Epidermal melanocyte (primary cell): ENCODE results near the gene PRDM11.
"Not testable (repeated sequence)": the region's sequence is repeated elsewhere in the genome, so short reads cannot be mapped to it uniquely, and the experiment has no call there.

Source experiments
- DNase-seq: peaks from one replicate; pipeline ENCODE4 v3.0.0; 2011; ENCODE audit warnings: low spot score; ENCODE audit not compliant: insufficient read length

The PRDM11 gene

DNA sequence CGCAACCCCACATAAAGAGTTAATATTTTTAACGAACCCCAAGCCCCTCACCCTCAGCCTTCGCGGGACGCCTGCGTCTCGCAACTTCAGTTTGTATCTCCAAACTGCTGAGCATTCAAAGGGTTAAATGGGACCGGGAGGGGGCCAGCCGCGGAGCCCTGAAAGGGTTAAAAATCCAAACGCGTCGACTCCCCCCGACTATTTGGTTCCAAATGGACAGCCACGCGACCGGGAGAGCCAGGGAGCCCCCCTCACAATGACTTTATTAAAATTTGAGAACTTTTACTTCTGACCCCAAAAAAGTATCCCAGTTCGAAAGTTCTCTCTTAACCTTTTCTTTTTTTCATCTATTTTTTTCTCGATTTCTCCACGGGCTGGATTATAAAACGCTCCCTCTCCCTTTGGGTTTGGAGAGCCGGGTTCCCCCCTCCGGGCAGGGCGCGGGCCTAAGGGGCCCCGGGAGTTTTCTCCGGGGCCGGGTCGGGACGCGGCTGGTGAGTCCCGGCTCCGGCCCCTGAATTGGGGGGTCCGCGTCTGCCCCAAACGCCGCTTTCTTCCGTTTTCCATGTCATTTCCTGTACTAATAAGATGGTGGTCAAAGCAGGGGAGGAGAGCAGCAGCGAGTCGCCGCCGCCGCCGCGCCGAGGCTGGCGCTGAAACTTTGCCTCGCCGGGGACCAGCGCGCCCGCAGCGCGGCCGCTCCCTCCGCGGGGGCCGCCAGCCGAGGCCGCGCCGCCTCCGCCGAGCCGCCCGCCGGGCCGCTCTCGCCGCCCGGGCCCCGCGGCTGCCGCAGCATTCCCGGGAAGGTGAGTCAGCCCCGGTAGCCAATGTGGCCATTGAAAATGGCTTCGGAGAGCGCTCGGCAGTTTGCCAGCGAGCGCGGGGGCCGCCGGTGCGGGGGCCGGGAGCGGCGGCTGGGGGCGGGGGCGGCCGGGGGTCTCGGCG lies at the start of gene PRDM11:
PRDM11 (plus strand) TSS at position 568 of the 945 bp plus-strand sequence. CDS start 35,128 bp downstream, outside the sequence.
- peak; percentile 85 for DNase-seq

DNA sequence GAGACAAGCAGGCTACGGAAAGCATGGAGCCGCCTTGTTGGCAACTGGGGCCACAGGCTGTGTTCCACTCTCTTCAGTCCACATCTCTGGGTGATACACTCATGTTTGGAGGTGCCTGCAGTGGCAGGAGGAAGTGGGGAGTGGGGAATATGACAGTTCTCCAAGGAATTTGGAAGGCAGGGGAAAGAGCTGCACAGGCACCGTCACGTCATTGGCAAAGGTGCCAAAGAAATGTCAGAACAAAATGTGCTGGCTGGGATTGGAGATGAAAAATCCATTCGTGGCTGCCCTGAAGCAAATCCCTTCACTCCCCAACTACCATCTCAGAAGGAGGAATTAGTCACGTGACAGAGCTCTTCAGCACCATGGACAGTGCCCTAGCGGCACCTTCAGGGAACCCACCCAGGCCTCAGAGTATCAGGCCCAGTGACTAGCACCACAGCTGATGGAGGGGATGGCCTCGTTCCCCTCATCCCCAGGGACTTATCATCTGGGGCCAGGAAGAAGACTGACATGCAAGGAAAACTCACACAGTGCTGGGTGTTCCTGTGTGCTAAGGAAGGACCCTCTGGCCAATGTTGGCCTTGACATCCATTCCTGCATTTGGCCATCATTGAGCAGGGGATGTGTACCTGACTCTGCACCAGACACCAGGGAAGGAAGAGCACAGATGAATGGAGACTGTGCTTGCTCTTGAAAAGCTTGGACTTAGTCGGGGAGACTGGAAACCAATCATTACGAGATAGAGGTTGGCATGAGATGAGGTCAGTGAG lies 48.5 kb upstream of the PRDM11 start:
- no peak for DNase-seq

DNA sequence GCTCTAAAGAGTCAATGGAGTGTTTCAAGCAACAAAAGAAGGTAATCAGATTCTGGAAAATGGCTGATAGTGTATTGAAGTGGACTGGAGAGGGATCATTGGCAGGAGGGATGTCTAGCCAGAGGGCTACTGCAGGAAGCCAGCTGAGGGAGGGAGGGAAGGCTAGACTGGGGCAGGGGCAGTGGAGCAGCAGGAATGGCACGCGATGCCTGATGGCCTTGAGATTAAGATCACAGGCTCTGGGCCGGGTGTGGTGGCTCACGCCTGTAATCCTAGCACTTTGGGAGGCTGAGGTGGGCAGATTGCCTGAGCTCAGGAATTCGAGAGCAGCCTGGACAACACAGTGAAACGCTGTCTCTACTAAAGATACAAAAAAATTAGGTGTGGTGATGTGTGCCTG lies 47.5 kb upstream of the PRDM11 start:
- DNase-seq, result no peak

DNA sequence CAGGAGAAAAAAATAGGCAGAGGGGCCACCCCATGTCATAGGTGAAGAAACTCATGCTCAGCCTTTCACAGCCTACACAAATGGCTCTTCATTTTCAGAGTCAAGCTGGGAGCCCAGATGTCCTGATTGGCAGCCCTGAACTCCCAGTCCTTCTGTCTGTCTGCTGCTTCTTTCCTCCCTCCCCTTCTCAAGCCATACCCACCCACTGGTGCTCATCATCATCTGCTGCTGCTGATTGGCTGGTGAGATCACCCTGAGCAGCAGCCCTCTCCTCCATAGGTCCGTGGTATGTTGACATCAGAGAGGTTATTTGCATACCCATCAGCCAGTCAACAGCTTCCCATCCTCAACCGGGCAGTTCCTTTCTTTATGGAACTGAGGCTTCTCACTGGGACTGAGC lies 46.1 kb upstream of the PRDM11 start:
- DNase-seq, result no peak

DNA sequence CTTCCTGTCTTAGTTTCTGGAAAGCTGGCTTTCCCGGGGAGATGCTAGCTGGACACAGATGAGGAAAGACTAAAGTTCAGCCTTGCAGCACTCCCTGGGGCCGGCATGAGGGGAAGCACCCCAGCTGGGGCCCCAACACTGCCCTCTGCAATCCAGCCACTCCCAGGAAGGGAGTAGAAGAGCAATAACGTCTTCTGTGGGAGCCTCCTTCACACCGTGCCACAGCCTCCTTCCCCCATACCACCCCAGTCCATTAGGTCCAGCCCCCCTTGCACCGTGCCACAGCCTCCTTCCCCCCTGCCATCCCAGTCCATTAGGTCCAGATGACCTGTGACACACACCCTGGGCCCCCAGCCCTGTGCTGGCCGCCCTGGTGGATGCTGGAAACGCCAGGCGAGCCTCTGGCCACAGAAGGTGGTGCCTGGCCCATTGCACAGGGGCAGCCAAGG lies 44.1 kb upstream of the PRDM11 start:
- no peak for DNase-seq

DNA sequence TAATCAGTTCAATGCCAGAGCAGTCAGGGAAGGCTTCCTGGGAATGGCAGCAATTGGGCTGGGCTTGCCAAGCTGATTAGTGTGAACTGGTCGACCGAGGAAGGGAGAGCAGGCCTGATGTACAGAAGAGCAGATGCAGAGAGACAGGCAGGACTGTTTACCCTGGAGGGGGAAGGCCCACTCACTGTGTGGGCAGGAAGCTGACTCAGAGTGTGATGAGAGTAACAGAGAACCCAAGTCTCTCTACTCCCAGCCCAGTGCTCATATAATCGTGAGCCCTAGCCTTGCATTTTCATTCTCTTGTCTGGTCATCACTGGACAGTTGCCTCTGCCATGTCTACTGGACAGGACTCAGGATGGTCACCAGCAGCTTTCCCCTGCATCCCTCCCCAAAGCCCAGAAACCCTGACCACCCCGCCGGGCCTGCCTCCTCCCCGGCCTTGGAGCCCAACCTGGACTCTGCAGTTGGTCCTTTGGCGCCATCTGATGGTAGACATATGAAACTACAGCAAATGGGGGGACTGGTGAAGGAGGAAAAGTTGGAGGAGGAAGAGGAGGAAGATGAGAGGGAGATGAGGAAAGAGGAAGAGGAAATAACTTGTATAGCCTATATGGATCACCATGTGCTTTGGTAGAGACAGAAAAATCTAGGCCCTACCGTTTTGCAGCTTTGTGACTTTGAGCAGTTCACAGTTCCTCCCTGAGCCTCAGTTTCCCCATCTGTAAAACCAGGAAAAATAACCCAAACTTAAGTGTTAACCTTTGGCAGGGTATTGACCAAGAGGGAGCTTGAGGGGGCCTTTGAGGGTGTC lies 43.4 kb upstream of the PRDM11 start:
- DNase-seq, result no peak

DNA sequence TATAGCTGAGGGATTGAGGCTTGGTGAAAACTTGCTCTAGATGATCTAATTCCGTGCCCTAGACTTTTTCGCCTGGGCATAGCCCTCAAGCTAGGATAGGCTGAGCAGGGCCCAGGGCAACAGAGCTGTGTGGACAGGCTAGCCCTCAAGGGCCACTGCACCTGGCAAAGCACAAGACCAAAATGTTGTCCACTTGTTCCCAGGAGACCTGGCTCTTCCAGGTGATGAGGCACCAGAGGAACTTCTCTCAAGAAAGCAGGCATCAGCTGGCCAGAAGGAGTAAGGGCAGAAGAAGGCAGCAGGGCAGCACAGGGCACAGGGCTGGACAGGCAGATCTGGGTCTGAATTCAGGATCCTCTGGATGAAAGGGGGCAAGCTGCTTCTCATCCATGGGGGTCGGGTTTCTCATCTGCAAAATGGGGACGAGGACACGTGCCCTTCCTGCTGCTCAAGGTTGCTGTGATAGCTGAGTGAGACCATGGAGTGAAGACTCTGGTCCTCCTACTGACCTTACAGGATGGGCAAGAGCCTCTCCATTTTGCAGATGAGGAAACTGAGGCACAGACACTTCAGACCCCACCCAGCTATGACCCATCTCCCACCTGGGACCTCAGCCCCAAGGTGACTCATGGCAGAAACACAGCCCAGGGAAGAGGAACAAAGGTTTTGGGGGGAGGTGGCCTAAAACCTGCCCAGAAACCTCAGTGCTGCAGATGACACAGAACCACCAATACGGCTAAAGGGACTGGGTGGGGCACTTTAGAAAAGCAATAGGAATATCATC lies 42.2 kb upstream of the PRDM11 start:
- no peak for DNase-seq

DNA sequence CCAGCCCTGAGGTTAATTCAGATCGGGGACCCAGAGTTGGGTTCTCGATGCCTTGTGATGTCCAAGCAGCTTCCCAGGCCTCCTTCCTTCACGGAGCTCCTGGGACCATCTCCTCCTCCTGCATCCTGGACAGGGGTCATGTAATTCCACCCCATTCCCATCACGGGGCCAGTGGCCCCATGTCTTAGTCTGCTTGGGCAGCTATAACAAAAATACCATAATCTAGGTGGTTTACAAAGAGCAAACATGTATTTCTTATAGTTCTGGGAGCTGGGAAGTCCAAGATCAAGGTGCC lies 41.7 kb upstream of the PRDM11 start:
- DNase-seq, result no peak

DNA sequence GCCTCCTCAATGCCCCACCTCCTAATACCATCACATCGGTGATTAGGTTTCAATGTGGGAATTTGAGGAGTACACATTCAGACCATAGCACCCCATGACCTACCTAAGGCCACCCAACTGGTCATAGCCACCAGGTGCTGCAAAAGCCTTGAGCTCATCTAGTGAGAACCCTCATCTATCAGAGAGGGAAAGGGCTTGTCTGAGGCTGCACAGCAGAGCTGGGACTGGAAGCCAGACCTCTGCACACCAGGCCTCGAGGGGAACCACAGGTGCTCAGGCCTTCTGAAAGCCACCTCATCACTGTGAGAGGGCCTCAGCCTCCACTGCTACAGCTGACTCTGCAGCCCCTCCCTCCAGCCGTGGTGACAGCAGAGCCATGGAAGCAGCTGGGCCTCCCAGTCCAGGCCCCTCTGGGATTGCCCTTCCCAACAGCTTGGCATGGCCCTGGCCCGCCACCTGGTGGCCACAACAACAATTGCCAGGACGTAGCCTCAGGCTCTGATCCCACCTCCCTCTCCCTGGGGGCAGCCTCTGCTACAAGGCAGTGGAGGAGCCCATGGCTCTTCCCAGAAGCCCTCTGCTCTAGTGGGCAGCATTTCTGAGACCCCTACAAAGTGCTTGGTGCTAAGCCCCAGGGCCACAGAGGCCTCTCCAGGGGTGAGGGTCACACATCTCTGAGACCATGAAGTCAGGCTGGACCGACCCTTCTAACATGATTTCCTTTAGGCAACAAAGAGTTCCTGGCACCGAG lies 41.0 kb upstream of the PRDM11 start:
- DNase-seq, result peak; percentile 62

DNA sequence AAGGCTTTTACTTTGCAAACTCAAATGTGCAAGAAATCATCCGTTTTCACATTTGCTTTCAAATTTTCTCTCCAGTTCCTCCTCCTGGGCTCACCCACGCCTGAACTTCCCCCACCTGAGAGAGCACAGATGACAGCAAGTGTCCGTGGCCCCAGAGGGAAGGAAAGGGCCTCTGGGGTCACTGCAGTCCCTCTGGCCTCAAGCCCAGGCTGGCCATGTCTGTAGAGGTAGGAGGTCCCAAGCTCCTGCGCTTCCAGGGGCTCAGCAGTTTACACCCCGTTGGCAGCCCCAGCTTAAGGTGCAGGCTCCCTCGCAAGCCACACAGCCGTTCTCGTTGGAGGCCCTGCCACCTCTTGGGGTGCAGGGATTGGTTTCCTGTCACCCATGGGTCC lies 40.5 kb upstream of the PRDM11 start:
- DNase-seq, result no peak

DNA sequence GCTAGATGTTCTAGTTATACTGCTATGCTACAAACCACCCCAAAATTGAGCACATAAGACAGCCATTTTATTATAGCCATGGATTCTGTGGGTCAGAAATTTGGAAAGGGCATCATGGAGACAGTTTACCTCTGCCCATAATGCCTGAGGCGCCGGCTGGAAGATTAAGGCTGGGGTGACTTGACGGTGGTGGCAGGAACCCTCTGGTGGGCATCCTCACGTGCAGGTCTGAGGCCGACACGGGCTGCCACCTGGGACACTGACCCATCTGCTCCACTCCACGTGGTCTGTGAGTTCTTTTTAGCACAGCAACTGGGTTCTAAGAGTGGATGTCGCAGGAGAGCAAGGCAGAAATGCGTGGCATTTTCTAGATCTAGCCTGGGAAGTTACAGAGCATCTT lies 40.0 kb upstream of the PRDM11 start:
- DNase-seq, result no peak

DNA sequence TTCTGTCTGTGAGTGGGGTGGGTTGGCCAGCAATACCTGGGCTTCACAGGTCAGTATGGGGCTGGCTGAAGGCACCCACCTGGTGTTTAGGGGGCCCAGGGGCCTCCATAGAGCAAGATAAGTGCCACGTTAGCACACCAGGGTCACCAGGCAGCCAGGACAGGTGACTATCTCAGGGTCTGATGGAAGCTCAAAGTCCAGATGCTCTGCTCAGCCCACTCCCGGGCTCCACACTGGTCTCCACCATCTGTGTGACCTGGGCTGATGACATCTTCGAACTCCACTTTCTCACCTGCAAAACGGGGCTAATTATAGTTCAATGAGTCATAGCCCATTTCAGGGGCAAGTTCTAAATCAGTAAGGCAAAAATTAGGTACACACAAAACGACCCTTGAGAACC lies 39.4 kb upstream of the PRDM11 start:
- DNase-seq, result no peak

DNA sequence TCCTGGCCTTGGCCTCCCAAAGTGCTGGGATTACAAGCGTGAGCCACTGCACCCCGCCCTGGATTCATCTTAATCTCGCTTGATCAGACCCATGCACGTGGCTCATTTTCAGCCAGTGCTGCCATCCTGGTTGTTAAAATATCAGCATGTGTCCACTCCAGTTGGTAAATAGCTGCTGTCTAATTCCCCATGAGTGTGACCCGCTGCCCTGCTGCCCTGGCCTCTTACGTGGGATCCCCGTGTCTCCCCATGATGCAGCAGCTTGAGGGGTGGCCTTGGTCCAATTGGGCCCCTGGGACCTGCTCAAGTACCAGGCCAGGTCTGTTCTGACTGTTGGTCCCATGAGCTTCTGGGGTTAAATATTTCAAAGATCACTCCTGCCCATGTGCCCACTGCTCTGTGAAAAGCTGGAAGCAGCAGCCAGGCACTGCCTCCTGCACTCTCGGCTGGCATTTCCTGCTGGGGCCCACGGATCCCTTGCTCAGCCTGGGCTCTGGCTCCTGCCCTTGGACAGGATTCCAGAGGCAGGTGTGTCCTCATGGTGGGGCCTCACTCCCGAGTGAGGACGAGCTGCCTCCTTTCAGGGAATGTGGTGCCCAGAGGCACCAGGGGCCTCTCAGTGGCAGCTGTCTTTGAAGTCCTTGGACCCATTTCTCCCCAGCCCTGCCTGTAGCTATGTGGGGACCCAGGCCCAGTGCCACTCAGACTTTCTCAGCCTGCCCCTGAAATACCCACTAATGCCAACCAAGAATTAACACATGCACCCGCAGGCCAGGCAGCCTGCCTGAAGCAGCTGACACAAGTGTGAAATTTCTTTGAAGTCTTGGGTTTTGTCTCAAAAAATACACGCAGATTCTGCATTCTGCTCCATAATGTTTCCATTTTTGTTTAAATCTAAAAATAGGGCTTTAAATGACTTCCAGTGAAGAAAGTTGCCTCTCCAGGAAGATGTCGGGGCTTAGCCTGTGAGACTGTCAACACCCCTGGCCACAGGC lies 38.1 kb upstream of the PRDM11 start:
- DNase-seq, result no peak

DNA sequence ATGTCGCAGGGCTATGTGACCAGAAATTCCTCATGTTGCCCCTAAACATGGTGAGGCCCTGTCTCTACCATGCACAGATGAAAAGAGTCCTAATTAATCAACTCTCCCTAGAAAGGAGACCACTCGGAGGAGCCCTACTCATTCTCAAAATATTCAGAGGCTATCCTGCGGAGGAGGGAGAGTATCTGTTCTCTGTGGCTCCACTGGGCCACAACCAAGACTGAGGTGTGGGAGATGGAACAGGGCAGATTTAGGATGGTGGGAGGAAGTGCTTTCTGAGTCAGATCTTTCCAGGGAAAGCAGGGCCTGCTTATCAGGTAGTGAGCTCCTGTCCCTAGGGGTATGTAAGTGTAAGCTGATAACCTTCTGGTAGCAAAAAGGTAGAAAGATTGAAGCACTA lies 37.0 kb upstream of the PRDM11 start:
- no peak for DNase-seq

DNA sequence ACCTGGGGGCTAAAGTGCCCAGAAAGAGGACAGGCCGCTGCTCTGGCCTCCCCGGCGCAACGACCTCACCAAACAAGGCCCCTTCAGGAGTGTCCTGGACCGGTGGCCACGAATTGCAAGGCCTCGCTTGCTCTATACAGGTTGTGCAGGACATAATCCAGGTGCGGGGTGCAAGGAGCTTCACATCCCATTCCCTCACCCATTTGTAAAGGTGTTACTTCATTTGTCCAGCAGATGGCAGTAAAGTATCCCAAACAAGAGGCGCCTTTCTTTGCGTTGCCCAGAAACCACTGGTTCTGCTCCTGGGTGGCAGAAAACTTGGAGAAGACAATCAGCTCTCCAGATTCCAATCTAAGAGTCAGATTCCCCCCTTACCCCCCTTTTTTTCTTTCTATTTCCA lies 35.9 kb upstream of the PRDM11 start:
- DNase-seq, result peak; percentile 85

DNA sequence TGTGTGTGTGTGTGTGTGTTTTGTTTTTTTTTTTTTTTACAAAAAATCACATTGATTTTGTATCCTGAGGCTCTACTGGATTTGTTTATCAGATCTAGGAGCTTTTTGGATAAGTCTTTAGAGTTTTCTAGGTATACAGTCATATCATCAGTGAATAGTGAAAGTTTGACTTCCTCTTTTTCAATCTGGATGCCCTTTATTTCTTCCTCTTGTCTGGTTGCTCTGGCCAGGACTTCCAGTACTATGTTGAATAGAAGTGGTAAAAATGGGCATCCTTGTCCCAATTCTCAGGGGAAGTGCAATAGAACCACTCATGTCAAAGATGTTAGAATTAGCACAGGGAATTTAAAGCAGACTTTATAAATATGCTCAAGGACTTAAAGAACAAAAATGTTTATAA lies 32.6 kb upstream of the PRDM11 start:
- no peak for DNase-seq

DNA sequence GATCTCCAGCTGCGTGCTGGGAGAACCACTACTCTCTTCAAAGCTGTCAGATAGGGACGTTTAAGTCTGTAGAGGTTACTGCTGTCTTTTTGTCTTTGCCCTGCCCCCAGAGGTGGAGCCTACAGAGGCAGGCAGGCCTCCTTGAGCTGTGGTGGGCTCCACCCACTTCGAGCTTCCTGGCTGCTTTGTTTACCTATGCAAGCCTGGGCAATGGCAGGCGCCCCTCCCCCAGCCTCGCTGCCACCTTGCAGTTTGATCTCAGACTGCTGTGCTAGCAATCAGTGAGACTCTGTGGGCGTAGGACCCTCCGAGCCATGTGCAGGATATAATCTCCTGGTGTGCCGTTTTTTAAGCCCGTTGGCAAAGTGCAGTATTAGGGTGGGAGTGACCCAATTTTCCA lies 18.6 kb upstream of the PRDM11 start:
- not testable (repeated sequence) for DNase-seq

DNA sequence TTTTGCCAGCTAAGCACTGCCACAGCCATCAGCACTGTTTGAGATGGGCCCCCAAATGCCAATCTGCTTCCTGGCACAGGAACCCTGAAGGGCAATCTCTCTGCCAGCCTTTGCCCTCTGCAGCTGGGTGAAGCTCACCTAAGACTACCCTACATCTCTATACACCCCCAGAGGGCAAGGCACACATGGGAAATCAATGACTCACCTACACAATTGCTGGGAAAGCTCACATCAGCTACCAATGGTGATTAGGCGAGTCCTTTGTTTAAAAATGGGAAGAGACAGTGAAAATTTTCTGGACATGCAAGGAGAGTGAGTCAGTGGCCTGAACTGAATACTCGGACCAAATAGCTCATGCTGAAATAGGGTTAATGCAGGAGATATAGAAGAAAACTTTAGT lies 12.6 kb upstream of the PRDM11 start:
- DNase-seq, result no peak

DNA sequence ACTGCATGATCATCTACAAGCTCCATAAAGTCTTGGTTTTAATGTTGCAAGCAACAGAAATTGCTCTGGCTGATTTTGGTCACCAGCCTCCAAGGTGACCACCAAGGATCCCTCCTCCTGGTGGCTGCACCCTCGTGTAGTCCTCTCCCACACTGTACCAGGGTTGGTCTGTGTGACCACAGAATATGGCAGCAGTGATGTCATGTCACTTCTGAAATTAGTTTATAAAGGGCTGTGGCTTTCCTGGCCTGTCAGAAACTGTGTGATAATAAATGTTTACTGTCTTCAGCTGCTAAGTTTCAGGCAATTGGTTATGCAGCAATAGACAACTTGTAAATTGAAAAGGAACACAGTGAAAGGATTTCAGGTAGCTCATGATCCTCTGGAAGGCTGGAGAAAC lies 5.3 kb upstream of the PRDM11 start:
- DNase-seq, result no peak
